ENCODE measurements around the gene TMEM134.
"Not testable (repeated sequence)": the region's sequence is repeated elsewhere in the genome, so short reads cannot be mapped to it uniquely, and the experiment has no call there.

DNA sequence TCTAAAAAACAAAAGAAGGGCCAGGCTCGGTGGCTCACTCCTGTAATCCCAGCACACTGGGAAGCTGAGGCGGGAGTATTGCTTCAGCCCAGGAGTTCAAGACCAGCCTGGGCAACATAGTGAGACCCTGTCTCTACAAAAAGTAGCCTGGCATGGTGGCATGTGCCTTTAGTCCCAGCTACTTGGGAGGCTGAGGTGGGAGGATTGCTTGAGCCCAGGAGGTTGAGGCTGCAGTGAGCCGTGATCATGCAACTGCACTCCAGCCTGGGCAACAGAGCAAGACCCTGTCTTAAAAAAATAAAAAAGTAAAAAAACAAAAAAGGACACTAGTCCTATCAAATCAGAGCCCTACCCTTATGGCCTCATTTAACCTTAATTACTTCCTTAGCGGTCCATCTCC lies 42.5 kb upstream of the TMEM134 start:
- TF ChIP-seq POLR2A (IDR thresholded peaks at IDR 0.05) = not testable (repeated sequence)
- TF ChIP-seq, protein P1, sequence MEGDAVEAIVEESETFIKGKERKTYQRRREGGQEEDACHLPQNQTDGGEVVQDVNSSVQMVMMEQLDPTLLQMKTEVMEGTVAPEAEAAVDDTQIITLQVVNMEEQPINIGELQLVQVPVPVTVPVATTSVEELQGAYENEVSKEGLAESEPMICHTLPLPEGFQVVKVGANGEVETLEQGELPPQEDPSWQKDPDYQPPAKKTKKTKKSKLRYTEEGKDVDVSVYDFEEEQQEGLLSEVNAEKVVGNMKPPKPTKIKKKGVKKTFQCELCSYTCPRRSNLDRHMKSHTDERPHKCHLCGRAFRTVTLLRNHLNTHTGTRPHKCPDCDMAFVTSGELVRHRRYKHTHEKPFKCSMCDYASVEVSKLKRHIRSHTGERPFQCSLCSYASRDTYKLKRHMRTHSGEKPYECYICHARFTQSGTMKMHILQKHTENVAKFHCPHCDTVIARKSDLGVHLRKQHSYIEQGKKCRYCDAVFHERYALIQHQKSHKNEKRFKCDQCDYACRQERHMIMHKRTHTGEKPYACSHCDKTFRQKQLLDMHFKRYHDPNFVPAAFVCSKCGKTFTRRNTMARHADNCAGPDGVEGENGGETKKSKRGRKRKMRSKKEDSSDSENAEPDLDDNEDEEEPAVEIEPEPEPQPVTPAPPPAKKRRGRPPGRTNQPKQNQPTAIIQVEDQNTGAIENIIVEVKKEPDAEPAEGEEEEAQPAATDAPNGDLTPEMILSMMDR (IDR thresholded peaks at IDR 0.05) = not testable (repeated sequence)

Data from suprapubic skin (tissue), 3 donors.